ENCODE results near the gene PICALM. TPM values are rescaled to one million over a fixed set of nuclear protein-coding genes. Genes with fewer than 3 reads are reported as not detected.

PICALM gene
- total and polyA plus RNA-seq, 2 of the 13 experiments (the other 11 are each of a cell fraction or from before 2014, with no cell fraction given): 97.6 to 154 TPM

- peak; percentile 41; the same call in 1 of the 2 replicates for TF ChIP-seq ZBED4 (CRISPR knock-in tag; IDR thresholded peaks at IDR 0.05; ENCODE audit: borderline replicate concordance)
- TF ChIP-seq ZNF18 (CRISPR knock-in tag; IDR thresholded peaks at IDR 0.05; ENCODE audit: insufficient replicate concordance): peak; percentile 80
- TF ChIP-seq FOXM1 (CRISPR knock-in tag; IDR thresholded peaks at IDR 0.05): no peak
- TF ChIP-seq ZNF772 (CRISPR knock-in tag; IDR thresholded peaks at IDR 0.05): peak; percentile 52; the same call in 1 of the 2 replicates
- peak; percentile 88 for TF ChIP-seq ZBTB4 (CRISPR knock-in tag; IDR thresholded peaks at IDR 0.05; ENCODE audit: borderline replicate concordance)
- TF ChIP-seq RAD21 (CRISPR knock-in tag; IDR thresholded peaks at IDR 0.05): peak; percentile 63
- TF ChIP-seq FOXA3 (CRISPR knock-in tag; IDR thresholded peaks at IDR 0.05): peak; percentile 69
- no peak for TF ChIP-seq AGO2 (optimal IDR thresholded peaks at IDR 0.05; ENCODE audit: low read depth, low read length)
- no peak for TF ChIP-seq RBM22 (optimal IDR thresholded peaks at IDR 0.05; ENCODE audit: low read length)
- peak; percentile 94 for TF ChIP-seq RXRA (CRISPR knock-in tag; IDR thresholded peaks at IDR 0.05)
- peak; percentile 70 for TF ChIP-seq MNT (IDR thresholded peaks at IDR 0.05)
- peak; percentile 92 for TF ChIP-seq SP4 (CRISPR knock-in tag; IDR thresholded peaks at IDR 0.05)
- TF ChIP-seq NR2F1 (CRISPR knock-in tag; IDR thresholded peaks at IDR 0.05): peak; percentile 47 to 52; a peak in 2 of 4 replicates
- peak; percentile 95; the same call in 1 of the 2 replicates for TF ChIP-seq PCBP1 (IDR thresholded peaks at IDR 0.05; ENCODE audit: borderline replicate concordance, low read depth, low read length)
- peak; percentile 98 for TF ChIP-seq HNRNPK (IDR thresholded peaks at IDR 0.05; ENCODE audit: low read depth, low read length, poor library complexity, severe bottlenecking)
- peak; percentile 82 for TF ChIP-seq FOXK2 (IDR thresholded peaks at IDR 0.05)
- peak; percentile 52; the same call in 1 of the 2 replicates for TF ChIP-seq POLR2G (IDR thresholded peaks at IDR 0.05; ENCODE audit: low read depth, low read length)
- no peak for TF ChIP-seq ATF3 (CRISPR knock-in tag; IDR thresholded peaks at IDR 0.05)
Measured at GRCh38 chr11:86068951-86069407, at the start of gene PICALM (continued).
